HG03342 (cell line): ENCODE results near the gene PTGDS.

ENCODE experiments used
- ATAC-seq: cut with Tn5 transposase; IDR thresholded peaks from one replicate; pipeline ENCODE4 v1.9.1; 2021; ENCODE audit warnings: mild to moderate bottlenecking, moderate library complexity; ENCODE audit not compliant: unreplicated experiment

Gene PTGDS

DNA sequence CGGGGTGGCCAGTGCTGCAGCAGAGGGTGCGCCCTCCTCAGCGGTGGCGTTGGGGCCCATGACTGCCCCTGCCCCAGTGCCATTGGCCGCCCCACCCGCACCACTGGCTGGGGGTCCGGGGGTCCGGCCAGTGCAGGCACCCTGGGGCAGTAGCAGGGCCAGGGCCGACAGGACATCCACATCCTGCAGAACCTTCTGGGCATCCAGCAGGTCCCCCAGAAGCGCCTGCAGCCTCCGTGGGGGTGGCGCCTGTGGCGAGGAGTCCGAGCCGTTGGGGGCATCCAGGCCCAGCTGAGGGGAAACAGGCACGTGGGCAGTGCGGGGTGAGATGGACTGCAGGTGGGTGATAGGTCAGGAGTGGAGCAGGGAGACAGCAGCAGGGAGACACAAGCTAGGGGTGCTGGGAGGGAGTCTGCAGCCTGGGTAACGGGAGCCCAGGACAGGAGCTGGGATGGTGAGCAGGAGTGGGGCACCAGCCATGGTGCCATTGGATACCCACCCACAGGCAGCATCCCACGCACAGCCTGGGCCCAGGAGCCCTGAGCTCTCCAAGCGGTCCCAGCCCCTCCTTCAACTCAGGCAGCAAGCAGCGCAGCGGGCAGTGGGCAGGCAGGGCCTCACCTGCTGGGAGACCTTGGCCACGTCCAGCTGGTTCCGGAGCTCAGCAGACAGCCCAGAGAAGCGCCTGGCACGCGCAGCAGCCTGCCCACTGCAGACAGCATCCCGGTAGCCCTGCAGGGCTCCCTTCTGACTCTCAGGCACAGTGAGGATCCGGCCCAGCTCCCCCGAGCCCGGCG lies 43.7 kb downstream of the PTGDS start:
- ATAC-seq: no peak

DNA sequence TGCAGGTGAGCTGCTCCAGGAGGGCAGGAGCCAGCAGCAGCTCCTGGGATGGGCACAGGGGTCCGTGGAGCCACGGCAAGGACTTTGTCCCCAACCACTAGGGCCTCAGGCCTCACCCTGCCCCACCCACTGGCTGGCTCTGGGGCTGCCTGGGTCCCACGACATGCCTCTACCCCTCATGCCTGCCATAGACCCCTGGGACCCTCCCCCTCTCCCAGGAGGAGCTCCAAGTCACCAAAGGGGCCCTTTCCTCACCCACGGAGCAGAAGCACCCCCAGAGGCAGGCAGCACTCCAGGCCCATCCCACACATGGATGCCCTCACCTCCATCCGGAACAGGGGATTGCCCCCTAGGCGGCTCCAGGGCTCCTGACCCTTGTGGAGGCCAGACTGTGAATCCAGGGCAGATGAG lies 44.3 kb downstream of the PTGDS start:
- ATAC-seq: no peak

DNA sequence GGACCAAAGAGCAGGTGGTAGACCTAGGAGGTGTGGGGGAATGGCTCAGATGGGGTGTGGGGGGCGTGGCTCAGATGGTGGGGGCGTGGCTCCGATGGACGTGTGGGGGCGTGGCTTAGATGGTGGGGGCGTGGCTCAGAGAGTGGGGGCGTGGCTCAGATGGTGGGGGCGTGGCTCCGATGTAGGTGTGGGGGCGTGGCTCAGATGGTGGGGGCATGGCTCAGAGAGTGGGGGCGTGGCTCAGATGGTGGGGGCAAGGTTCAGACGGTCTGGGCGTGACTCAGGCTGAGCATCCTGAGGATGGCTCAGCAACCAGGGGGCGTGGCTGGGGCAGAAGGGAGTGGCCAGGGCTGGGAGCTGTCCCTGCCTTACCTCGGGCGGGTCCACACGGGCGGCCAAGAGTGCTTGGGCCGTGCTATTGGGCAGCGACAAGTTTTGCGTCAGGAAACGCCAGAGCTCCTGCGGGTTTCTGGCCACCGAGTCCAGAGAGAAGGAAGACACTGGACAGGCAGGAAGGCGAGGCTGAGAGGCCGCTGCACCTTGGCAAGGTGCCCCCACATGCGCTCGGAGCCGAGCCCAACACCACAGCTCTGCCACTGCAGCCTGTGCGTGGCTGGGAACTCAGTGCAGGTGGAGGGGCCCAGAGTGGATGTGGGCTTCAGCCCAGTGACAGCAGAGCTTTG lies 44.8 kb downstream of the PTGDS start:
- no peak for ATAC-seq

DNA sequence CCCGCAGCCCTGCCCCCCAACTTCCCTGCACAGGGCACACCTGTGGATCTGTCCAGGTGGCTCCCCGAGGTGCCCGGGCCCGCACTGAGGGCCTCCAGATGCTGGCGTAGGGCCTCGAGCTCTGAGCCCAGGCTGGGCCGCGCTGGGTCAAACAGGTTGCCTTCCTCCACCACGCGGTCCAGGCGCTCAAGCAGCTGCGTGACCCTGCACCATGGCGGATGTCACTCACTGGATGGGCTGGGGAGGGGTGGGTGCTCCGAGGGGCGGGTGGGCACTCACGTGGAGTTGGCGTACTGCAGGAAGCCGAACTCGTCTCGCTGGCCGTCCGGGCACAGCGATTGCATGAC lies 45.3 kb downstream of the PTGDS start:
- ATAC-seq: no peak

DNA sequence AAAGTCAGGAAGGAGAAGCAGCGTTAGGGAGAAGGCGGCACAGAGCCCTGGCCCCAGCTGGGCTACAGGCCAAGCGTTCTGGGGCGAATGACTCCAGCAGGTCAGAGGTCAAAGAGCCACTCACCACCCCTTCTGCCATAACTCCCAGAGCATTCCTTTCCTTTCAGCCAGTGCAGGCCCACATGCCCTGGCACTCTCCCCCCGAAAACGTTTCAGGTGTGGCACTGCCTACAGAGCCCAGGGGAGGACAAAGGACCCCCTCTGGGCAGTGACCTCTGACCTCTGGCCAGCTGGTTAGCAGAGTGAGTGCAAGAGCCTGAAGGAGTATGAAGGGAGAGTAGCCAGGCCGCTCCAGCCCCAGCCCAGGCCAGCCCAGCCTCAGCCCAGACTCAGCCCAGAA lies 45.9 kb downstream of the PTGDS start:
- ATAC-seq: no peak

DNA sequence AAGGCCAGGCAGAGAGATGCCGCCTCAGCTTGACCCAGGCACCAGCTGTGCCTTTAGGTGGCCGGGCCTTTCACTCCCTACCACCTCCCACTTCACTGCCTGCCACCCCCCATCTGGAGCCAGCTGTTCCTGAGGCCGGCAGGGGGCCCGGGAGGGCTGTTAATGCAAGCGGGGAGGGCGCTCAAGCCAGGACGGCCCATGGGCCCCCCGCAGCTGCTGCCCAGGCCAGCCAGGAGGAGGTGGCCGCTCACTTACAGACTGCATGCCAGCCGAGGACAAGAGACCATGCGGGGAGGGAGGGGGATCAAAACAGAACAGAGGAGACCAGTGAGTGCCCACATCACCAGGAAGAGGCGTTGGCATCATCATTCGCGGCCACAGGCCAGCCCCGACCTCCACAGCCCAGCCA lies 46.3 kb downstream of the PTGDS start:
- no peak for ATAC-seq

DNA sequence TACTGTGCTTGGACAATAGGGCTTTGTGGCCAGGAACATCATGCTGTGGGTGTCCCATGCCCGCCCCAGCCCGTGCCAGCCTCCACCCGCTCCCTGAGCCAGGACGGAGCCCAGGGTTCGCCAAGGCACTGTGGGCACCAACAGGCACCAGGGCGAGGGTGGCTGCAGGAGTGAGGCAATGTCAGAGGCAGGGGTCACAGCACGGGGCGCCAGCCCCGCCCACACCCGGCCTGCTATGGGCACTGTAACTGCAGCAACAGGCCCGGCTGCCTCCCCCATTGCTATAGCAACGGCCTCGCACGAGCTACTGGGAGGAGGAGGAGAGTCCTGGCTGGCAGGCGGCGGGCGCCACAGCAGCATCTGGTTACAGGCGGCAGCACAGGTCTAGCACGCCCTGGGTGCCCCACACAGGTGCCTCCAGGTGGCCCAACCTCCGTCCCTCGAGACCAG lies 48.2 kb downstream of the PTGDS start:
- ATAC-seq: no peak

DNA sequence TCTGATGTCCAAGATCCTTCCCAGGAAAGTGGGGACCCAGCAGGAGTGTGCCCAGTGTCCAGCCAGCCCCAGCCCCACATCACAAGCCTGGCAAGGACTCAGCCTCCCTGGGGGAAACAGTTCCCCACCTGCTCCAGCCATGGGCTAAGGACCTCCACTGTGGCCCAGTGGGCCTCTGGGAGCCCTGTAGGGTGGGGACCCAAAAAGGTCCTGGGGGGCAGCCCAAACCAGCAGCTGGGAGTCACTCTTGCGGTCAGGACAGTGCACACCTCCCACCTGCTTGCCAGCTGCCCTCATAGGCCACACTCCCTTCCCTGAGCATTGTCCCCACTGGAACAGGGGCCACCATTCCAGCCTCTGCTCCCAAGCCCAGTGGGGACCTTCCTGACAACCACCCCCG lies 49.1 kb downstream of the PTGDS start:
- no peak for ATAC-seq

DNA sequence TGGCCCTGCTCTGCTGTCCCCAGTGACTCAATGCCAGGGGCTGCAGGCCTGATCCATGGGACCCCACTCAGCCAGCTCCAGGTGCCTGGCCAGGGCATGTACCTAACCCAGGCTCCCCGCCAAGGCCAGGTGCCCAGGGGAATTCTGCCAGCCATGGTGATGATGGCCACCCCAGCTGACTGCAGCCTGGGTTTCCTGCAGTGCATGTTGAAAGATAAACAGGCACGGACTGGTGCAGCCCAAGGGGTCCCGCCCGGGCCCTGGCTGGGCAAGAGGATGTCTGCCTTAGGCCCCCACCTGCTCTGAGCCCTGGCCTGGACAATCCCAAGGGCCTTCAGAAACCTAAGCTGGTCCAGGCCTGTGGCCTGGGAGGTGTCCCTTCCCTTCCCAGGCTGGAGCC lies 49.5 kb downstream of the PTGDS start:
- ATAC-seq: no peak

DNA sequence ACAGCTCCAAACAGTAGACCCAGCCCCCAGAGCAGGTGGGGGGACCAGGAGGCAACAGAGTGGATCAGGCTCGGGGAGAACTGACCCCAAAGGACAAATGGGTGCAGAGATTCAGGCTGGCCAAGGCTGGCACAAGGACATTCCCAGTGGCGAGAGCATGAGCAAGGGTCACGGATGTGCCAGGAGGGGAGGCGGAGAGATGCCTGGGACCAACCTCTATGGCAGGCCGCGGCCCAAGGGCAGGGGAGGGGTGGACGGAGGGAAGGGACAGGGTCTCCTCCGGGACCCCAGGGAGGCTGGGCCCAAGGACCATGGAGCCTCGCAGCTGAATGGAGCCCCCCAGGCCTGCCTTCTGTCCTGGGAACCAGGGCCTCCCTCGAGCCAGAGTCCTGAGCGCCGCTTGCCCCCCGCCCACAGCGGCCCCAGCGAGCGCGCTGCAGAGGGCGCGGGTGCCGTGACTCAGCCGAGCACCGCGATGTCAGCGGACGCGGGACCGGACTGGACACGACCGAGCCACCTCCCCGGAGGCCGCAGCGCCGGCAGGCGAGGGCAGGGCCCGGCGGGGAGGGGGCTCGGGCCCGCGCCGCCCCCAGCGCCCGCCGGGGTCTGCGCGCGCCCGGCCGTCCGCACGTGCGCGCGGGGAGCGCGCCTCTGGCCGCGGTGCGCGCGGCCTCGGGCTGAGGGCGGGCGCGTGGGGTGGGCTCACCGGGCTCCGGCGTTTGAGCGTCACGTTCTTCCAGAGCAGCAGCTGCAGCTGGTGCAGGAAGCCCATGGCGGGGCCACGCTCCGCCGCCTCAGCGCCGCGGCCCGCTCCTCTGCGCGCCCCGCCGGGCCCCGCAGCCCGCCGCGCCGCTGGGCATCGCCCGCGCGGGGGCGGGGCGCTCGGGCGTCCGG lies 50.3 kb downstream of the PTGDS start, which contains the start of gene ABCA2:
TSS of gene ABCA2 (minus strand) at position 869 of the 894 bp plus-strand sequence. CDS start at position 772, 97 bp downstream.
- no peak for ATAC-seq

DNA sequence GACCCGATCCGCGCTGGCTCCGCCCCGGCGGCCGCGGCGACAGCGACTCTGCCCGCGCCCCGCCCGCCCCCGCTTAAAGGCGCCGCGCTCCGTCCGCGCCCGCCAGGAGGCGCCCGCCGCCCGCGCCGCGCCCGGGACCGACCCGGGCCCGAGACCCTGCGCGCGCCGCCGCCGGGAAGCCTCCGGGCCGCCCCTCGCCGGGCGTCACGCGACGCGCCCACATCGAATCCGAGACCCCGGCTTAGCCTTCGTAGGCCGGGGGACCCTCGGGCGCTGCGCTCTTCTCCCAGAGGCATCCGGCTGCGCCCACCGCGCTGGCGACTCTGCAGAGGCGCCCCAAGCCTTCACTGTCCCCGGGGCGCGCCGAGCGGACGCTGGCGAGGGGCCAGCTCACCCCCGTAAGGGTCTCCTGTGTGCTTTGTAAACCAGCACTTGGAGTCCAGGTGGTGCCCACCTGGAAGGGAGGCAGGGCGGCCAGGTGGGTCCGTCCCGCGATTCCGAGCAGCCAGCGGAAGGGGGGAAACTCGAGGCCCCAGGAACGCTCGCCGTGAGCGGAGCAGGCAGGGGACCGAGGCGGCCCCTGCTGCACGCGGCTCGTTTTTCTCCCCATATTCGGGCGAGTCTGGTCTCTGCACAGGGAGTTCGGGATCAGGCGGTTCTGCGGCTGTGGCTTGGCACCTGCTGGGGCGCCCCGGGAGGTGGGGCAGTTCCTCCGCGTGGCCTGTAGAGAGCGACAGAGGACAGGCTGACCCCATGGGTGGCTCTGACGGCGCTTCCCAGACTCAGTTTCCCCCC lies 51.2 kb downstream of the PTGDS start:
- peak; percentile 48 for ATAC-seq

DNA sequence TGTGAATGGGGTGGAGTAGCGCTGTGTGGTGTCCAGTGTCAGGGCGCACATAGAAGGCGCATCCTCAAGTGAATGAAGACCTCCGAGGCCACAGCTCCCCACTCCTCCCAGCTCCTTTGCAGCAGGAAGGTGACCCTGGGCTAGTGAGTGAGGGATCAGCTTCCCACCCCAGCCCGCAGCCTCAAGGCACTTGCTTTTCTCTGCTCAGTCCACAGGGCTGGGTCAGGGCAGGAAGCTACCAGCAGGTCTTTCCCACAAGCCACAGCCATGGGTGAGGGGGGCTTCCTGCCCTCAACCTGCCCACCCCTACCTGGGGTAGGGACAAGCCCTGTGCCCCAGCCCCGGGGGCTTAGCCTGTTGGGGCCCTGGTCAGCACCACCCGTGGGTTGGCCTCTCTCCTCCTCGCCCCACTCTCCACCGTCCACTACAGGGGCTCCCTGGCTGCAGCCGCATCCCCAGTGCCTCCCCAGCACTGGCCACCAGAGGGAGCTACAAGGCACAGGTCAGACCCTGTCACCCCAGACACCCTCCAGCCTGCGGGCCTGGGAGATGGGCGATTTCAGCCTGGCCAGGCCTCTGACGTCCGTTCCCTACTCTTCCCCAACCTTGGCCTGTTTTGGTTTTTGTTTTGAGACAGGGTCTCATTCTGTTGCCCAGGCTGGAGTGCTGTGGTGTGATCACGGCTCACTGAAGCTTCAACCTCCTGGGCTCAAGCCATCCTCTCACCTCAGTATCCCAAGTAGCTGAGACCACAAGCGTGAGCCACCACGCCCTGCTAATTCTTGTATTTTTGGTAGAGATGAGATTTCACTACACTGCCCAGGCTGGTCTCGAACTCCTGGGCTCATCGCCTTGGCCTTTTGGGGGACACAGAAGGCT lies 52.0 kb downstream of the PTGDS start:
- no peak for ATAC-seq

DNA sequence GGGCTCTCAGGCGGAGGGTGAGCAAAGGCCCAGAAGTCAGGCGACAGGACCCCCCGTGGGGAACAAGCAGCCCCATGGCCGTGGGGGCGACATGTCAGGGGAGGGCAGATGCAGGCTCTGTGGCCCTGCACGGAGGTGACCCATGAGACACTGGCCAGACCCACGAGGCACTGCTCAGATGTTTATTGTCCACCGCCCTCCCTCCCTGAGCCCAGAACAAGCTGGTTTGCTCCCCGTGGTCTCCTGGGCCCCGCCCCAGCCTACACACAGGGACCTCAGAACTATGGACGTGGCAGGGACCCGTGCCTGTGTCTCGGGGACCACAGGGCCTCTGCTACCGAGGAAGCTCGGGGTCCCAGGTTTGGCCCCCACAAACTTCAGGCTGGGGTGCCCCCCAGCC lies 52.7 kb downstream of the PTGDS start:
- ATAC-seq: no peak

DNA sequence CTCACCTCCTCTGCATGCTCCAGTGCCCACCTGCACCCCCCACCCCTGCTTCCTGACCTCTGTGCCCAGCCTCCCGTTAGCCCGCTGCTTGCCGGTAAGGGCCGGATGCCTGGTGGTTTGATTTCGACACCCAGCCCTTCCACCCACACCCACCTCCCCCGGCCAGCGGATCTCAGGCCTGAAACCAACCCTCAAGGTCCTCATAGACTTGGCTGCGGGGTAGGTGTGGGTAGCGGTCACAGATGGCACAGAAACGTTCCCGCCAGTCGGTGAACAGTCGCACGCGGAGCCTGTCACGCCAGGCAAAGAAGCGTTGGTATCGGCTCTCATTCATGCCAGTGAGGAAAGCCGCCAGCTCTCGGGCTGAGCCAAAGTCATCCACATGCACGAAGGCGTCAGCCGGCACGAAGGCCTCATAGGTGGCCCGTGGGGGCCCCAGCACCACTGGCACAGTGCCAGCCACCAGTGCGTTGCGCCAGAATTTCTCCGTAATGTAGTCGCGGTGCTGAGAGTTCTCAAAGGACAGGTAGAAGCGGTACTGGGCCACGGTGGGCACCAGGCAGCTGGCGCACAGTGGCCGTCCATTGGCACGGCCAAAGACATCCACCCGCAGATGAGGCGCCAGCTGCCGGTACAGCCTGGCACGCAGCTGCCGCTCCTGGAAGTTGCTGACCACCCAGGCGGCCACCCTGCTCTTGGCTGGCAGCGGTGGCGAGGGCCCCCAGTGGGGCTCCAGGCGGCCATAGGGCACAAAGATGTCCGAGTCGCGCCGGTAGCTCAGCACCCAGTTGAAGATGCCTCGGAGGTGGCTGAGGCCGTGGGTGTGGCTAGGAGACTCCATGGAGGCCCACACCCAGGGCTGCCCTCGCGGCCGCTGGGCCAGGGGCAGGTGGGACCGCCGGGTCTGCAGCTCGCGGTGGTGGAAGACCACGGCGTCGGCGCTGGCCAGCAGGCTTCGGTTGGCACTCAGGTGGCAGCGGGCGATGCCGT lies 53.5 kb downstream of the PTGDS start:
- ATAC-seq: no peak
